HepG2 (cell line): ENCODE results near the gene PPP2R5C. TPM values are rescaled to one million over a fixed set of nuclear protein-coding genes. Genes with fewer than 3 reads are reported as not detected.

Source experiments
- ATAC-seq: fragments of 200-7000 bp; cut with Tn5 transposase; 3 replicates; pipeline ENCODE4 v1.9.1; 2020; ENCODE audit warnings: mild to moderate bottlenecking, moderate library complexity
- BruUV-seq: library from RNA; stranded (reverse); fragments of 400-500 nt; replicated peaks from 2 replicates; lab custom pipeline; 2021; lab: Mats Ljungman, UMichigan
- CTCF ChIA-PET: fragments of 300-600 bp; formaldehyde crosslinking; extraction: SDS; loops from one replicate; lab custom pipeline; 2021; ENCODE audit warnings: low total read pairs, inconsistent platforms, low intra/inter-chr PET ratio; lab: Yijun Ruan, JAX
- POLR2A ChIA-PET: fragments of 350-600 bp; sonication (Branson Sonifier 250); formaldehyde crosslinking; loops from one replicate; lab custom pipeline; 2020; ENCODE audit warnings: antibody characterized with exemption, inconsistent platforms; lab: Yijun Ruan, JAX
- DNase-seq: peaks from one replicate; pipeline ENCODE4 v3.0.0-alpha.2; 2015; ENCODE audit warnings: low spot score
- FAIRE-seq: peaks from 3 replicates; lab custom pipeline; 2011; peaks lifted over from hg19 to GRCh38; lab: Jason Lieb, UNC
- H2AFZ ChIP-seq: one replicate; pipeline ENCODE4 v1.6.1; 2011; ENCODE audit warnings: low read length, inconsistent platforms
- H3K27ac ChIP-seq: fragments of 300-600 bp; 3 replicates; pipeline ENCODE4 v1.8.0; 2011; ENCODE audit warnings: mixed run types, mild to moderate bottlenecking, mixed read lengths, low read length, inconsistent platforms; ENCODE audit not compliant: insufficient read depth; ENCODE audit errors: extremely low read length
- H3K27me3 ChIP-seq, 2 experiments: fragments of 200-600 bp in 1 of 2; 2 replicates in 1 of 2; 3 replicates in 1 of 2; pipeline versions ENCODE4 v1.6.0 to v1.8.0; 2011; ENCODE audit warnings: low read length in 2 of 2, mild to moderate bottlenecking in 2 of 2, moderate library complexity in 2 of 2, inconsistent platforms in 1 of 2; ENCODE audit not compliant: insufficient read depth in 2 of 2, control insufficient read depth in 1 of 2
- H3K36me3 ChIP-seq, 2 experiments: fragments of 200-600 bp in 1 of 2; replicated peaks in 1 of 2; 2 replicates in 1 of 2; 3 replicates in 1 of 2; pipeline versions ENCODE4 v1.5.1 to v1.8.0; 2011; ENCODE audit warnings: low read length in 2 of 2, inconsistent platforms in 1 of 2; ENCODE audit not compliant: insufficient read depth in 2 of 2, control insufficient read depth in 1 of 2
- H3K4me1 ChIP-seq: 2 replicates; pipeline ENCODE4 v1.5.1; 2012; ENCODE audit warnings: low read length, inconsistent platforms; ENCODE audit not compliant: insufficient read depth
- H3K4me2 ChIP-seq: 2 replicates; pipeline ENCODE4 v1.6.0; 2011; ENCODE audit warnings: low read depth, low read length, inconsistent platforms
- H3K4me3 ChIP-seq, 3 experiments: fragments of 200-600 bp in 1 of 3; sonication (generic), shearing (Covaris generic) in 1 of 3; replicated peaks in 1 of 3; 2 replicates each; pipeline ENCODE4 v1.5.1; 2011 to 2016; ENCODE audit warnings: low read length in 3 of 3, inconsistent platforms in 2 of 3, low read depth in 2 of 3, mild to moderate bottlenecking in 2 of 3, control low read depth in 1 of 3, mixed read lengths in 1 of 3; ENCODE audit not compliant: insufficient read depth in 1 of 3
- H3K79me2 ChIP-seq: one replicate; pipeline ENCODE4 v1.6.1; 2011; ENCODE audit warnings: low read length, inconsistent platforms; ENCODE audit not compliant: insufficient read depth
- H3K9ac ChIP-seq: 2 replicates; pipeline ENCODE4 v1.6.0; 2011; ENCODE audit warnings: mild to moderate bottlenecking, low read depth, low read length, inconsistent platforms; ENCODE audit not compliant: insufficient read depth
- H3K9me3 ChIP-seq: 2 replicates; pipeline ENCODE4 v1.5.1; 2012; ENCODE audit warnings: mild to moderate bottlenecking, low read length
- H4K20me1 ChIP-seq: 2 replicates; pipeline ENCODE4 v1.6.0; 2011; ENCODE audit warnings: inconsistent platforms, mild to moderate bottlenecking, low read length, moderate library complexity; ENCODE audit not compliant: insufficient read depth
- FOSL1 ChIP-seq: sonication (generic); formaldehyde crosslinking; IDR thresholded peaks from 2 replicates; pipeline ENCODE4 v1.9.0; 2021; ENCODE audit warnings: missing genetic modification reagents, borderline replicate concordance
- GLI4 ChIP-seq: sonication (generic); formaldehyde crosslinking; IDR thresholded peaks from 2 replicates; pipeline ENCODE4 v1.5.1; 2020; ENCODE audit warnings: missing genetic modification reagents, mild to moderate bottlenecking, moderate library complexity, borderline replicate concordance
- MXI1 ChIP-seq: IDR thresholded peaks from 3 replicates; pipeline ENCODE4 v1.6.1; 2012; ENCODE audit warnings: low read depth, low read length, inconsistent platforms, borderline replicate concordance
- RELA ChIP-seq: sonication (generic); formaldehyde crosslinking; IDR thresholded peaks from 2 replicates; pipeline ENCODE4 v1.4.0; 2020; ENCODE audit warnings: missing genetic modification reagents
- RNF2 ChIP-seq: fragments of 450-650 bp; conservative IDR thresholded peaks from 2 replicates; pipeline ENCODE4 v1.6.1; 2016; ENCODE audit warnings: low read depth
- SP5 ChIP-seq: IDR thresholded peaks from 2 replicates; pipeline ENCODE4 v1.6.1; 2016; ENCODE audit warnings: low read depth, borderline replicate concordance
- ZNF101 ChIP-seq: sonication (generic); formaldehyde crosslinking; IDR thresholded peaks from 2 replicates; pipeline ENCODE4 v1.4.0; 2020; ENCODE audit warnings: mild to moderate bottlenecking, low read depth, missing genetic modification reagents, borderline replicate concordance
- ZNF766 ChIP-seq: sonication (generic); formaldehyde crosslinking; IDR thresholded peaks from 2 replicates; pipeline ENCODE4 v1.5.0; 2020; ENCODE audit warnings: missing genetic modification reagents, borderline replicate concordance
- ZNF83 ChIP-seq: sonication (generic); formaldehyde crosslinking; IDR thresholded peaks from 2 replicates; pipeline ENCODE4 v1.4.0; 2020; ENCODE audit warnings: missing genetic modification reagents, mild to moderate bottlenecking, borderline replicate concordance
- WGBS: methylation state at CpG from one replicate; pipeline ENCODE4 v1.1.6; 2017; ENCODE audit warnings: low lambda C conversion rate; 5-methylcytosine and 5-hydroxymethylcytosine counted together
- in situ Hi-C: cut with HindIII; loops from 2 replicates; pipeline ENCODE4 v1.10.0; 2017; ENCODE audit warnings: low pct_unique_long_range_greater_than_20kb; ENCODE audit not compliant: extremely low pct_ligation_motif_present
- intact Hi-C: fragments of 100-400 bp; cut with micrococcal nuclease; formaldehyde crosslinking; loops from one replicate; pipeline ENCODE4 v1.10.0; 2022; ENCODE audit not compliant: unreplicated experiment
- polyA plus RNA-seq, 8 experiments: library from polyadenylated mRNA; depleted of rRNA in 3 of 8; stranded (reverse) in 7 of 8; unstranded in 1 of 8; fragments of >200 nt; fragmentation: Illumina TruSeq in 4 of 8; extraction: Trizol in 4 of 8; gene quantifications; 2 replicates each; pipeline versions ENCODE4 v1.2.1 to v1.2.3, GENCODE V29; 2011 to 2016; ENCODE audit warnings: low read depth in 4 of 8, missing spikeins in 1 of 8, mixed read lengths in 1 of 8; ENCODE audit not compliant: insufficient read depth in 1 of 8
- total RNA-seq, 5 experiments: library from RNA; depleted of rRNA; stranded (reverse); fragments of >200 nt; fragmentation: Illumina TruSeq; extraction: Trizol; gene quantifications; 2 replicates each; pipeline ENCODE4 v1.2.3, GENCODE V29; 2016; ENCODE audit warnings: low read depth in 1 of 5
- TF ChIP-seq, protein P1 (sequence below): sonication (generic); formaldehyde crosslinking; IDR thresholded peaks from 2 replicates; pipeline ENCODE4 v1.4.0; 2020; ENCODE audit warnings: missing genetic modification reagents, borderline replicate concordance
- TF ChIP-seq, protein P2 (sequence below): sonication (generic); formaldehyde crosslinking; IDR thresholded peaks from 2 replicates; pipeline ENCODE4 v1.5.0; 2020; ENCODE audit warnings: missing genetic modification reagents

PPP2R5C gene
- total and polyA plus RNA-seq, 2 of the 13 experiments (the other 11 are each of a cell fraction or from before 2014, with no cell fraction given): 74.3 to 78.5 TPM

DNA sequence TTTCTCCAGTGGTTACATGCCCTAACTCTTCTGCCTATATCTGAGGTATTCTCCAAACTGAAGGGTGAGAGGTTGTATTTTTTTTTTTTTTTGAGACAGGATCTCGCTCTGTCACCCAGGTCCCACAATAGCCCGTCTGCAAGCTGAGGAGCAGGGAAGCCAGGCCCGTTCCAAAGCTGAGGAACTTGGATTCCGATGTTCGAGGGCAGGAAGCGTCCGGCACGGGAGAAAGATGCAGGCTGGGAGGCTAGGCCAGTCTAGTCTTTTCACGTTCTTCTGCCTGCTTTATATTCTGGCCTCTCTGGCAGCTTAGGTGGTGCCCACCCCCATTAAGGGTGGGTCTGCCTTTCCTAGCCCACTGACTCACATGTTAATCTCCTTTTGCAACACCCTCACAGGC lies 135.8 kb downstream of the PPP2R5C start:
- H3K36me3 ChIP-seq: peaks cover 13 to 71% of the 10 kb centered on the region in 2 experiments; a peak in 4 of 5 replicates
- no peaks in the 10 kb centered on the region for H3K79me2 ChIP-seq
- no peak for ATAC-seq
- in situ Hi-C loops (no loop called here), intact Hi-C loops (no loop called here)
- WGBS: over 99% methylated on average over 9 of the region's 9 CpGs
- ChIA-PET POLR2A (no interaction called here), CTCF (no interaction called here)
- no peaks in the 10 kb centered on the region for H3K9me3 ChIP-seq
- BruUV-seq: no TSS peak
- H3K4me1 ChIP-seq: no peaks in the 10 kb centered on the region
- no peak for TF ChIP-seq ZNF83 (CRISPR knock-in tag)
- no peak for TF ChIP-seq FOSL1 (CRISPR knock-in tag)
- no peak for TF ChIP-seq SP5 (CRISPR knock-in tag)
- no peak overlapping the region for H3K27ac ChIP-seq
- no peak overlapping the region for H2AFZ ChIP-seq
- H3K9ac ChIP-seq: no peak overlapping the region
- no peaks in the 10 kb centered on the region for H4K20me1 ChIP-seq
- DNase-seq: no peak
- no peak overlapping the region for H3K4me3 ChIP-seq
- FAIRE-seq: no peak
- no peaks in the 10 kb centered on the region for H3K27me3 ChIP-seq
- H3K4me2 ChIP-seq: no peak overlapping the region

DNA sequence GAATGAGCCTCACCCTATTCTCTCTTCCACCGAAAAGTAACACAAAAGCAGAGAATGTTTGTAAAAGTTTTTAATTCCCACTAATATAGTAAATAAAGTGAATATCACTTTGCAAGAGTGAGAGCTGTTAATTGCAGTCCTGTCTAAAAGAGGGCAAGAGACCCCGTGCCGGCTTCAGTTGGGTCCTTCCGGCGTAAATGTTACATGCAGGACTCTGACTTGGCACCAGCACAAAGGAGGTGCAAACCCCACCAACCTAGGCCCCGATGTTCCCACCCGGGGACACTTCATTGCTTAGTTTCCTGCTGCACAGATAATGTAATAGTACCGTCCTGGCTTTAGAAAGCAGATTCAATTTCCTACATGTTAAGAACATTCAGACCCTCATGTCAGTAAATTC lies 136.9 kb downstream of the PPP2R5C start:
- no peaks in the 10 kb centered on the region for H4K20me1 ChIP-seq
- no peak for TF ChIP-seq ZNF766 (CRISPR knock-in tag)
- no peak for TF ChIP-seq ZNF101 (CRISPR knock-in tag)
- TF ChIP-seq RNF2: no peak
- no peak for TF ChIP-seq GLI4
- TF ChIP-seq, protein P1, sequence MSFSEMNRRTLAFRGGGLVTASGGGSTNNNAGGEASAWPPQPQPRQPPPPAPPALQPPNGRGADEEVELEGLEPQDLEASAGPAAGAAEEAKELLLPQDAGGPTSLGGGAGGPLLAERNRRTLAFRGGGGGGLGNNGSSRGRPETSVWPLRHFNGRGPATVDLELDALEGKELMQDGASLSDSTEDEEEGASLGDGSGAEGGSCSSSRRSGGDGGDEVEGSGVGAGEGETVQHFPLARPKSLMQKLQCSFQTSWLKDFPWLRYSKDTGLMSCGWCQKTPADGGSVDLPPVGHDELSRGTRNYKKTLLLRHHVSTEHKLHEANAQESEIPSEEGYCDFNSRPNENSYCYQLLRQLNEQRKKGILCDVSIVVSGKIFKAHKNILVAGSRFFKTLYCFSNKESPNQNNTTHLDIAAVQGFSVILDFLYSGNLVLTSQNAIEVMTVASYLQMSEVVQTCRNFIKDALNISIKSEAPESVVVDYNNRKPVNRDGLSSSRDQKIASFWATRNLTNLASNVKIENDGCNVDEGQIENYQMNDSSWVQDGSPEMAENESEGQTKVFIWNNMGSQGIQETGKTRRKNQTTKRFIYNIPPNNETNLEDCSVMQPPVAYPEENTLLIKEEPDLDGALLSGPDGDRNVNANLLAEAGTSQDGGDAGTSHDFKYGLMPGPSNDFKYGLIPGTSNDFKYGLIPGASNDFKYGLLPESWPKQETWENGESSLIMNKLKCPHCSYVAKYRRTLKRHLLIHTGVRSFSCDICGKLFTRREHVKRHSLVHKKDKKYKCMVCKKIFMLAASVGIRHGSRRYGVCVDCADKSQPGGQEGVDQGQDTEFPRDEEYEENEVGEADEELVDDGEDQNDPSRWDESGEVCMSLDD (CRISPR knock-in tag): no peak
- TF ChIP-seq, protein P2, sequence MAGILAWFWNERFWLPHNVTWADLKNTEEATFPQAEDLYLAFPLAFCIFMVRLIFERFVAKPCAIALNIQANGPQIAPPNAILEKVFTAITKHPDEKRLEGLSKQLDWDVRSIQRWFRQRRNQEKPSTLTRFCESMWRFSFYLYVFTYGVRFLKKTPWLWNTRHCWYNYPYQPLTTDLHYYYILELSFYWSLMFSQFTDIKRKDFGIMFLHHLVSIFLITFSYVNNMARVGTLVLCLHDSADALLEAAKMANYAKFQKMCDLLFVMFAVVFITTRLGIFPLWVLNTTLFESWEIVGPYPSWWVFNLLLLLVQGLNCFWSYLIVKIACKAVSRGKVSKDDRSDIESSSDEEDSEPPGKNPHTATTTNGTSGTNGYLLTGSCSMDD: no peak
- TF ChIP-seq MXI1: no peak
- TF ChIP-seq RELA (CRISPR knock-in tag): no peak
- in situ Hi-C loops (no loop called here), intact Hi-C loops (no loop called here)
- no peak for DNase-seq
- H3K36me3 ChIP-seq: peaks cover 18 to 73% of the 10 kb centered on the region in 2 experiments; a peak in 4 of 5 replicates
- H3K9ac ChIP-seq: no peak overlapping the region
- H3K27me3 ChIP-seq: no peaks in the 10 kb centered on the region
- no peaks in the 10 kb centered on the region for H3K9me3 ChIP-seq
- WGBS: 97% methylated on average over 8 of the region's 8 CpGs
- no TSS peak for BruUV-seq
- no peak overlapping the region for H3K27ac ChIP-seq
- no peak overlapping the region for H3K4me3 ChIP-seq
- CTCF ChIA-PET: no interaction called here
- POLR2A ChIA-PET: no interaction called here
- FAIRE-seq: no peak
- H2AFZ ChIP-seq: no peak overlapping the region
- no peaks in the 10 kb centered on the region for H3K4me1 ChIP-seq
- ATAC-seq: no peak
- no peaks in the 10 kb centered on the region for H3K79me2 ChIP-seq
- no peak overlapping the region for H3K4me2 ChIP-seq
